ENCODE measurements around the gene DCAF17. TPM values are rescaled to one million over a fixed set of nuclear protein-coding genes. Genes with fewer than 3 reads are reported as not detected.

DCAF17 gene
- total RNA-seq, result 8.0 and 11.5 TPM in 2 replicates

DNA sequence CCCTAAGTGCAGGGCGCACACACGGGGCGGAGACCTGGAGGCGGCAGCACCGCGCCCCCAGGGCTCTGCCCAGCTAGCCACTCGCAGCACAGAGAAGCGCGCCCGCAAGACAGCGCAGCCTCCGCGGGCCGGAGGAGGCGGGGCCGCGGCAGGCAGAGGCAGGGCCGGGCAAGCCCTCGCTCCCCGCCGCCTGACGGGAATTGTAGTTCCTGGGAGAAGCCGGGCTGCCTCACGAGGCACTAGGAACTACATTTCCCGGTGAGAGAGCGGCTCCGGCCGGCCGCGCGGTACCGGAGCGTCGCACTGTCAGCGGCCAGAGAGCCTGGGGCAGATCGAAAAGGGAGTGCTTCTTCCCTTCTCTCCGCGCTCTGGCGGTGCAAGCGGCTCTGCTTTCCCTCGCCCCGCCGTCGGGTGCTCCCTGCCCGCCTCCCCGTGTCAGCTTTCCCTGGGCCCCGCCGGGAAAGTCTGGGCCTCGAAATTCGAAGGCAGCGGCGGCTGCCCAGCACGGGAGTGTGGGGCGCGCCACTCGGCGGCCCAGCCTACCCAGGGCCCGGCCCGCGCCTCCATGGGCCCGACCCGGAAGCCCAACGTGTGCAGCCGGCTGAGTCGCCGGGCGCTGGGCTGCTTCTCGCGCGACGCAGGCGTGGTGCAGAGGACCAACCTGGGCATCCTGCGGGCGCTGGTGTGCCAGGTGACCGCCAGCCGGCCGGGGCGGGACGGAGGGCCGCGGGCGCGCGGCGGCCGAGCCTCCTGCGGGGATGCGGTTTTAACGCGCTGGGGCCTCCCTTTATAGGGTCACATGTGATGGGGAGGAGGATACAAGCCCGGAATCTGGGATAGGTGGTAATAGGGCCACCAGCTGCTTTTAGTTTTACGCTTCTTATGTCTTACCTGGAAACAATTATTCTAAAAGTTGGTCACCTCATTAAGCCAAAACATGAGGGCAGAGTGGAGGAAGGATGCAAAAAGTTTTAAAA, at the start of gene DCAF17:
Gene DCAF17, plus strand, starts transcription at position 214 of the 977 bp plus-strand sequence. Its CDS starts 352 bp downstream, at position 566.
- no peak for TF ChIP-seq CTCF (conservative IDR thresholded peaks at IDR 0.05; ENCODE audit: low read depth, low read length)
- DNase-seq (ENCODE audit: low read depth), result no peak
- peak within 1 kb of the TSS; percentile 84 for H3K4me3 ChIP-seq (ENCODE audit: low read depth, low read length)

DNA sequence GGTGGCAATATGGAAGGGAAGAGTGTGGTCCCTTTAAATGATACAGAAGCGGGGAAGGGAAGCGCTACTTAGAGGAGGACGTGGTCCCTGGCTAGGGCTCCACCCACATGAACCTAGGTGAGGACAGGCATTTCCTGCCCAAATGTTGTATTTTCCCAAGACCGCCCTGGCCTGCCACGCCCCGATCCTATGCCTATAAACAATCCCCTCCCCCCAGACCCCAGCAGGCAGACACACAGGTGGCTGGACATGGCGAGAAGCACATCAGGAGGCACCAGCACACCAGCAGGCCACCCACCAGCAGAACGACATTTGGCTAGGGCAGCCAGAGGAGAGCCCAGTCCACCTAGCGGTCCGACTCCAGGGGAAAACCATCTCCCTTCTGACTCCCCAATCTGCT, 47.4 kb upstream of the DCAF17 start:
- no peak overlapping the region for H3K4me3 ChIP-seq (ENCODE audit: low read depth, low read length)
- DNase-seq (ENCODE audit: low read depth), result no peak
- TF ChIP-seq CTCF (conservative IDR thresholded peaks at IDR 0.05; ENCODE audit: low read depth, low read length), result no peak

DNA sequence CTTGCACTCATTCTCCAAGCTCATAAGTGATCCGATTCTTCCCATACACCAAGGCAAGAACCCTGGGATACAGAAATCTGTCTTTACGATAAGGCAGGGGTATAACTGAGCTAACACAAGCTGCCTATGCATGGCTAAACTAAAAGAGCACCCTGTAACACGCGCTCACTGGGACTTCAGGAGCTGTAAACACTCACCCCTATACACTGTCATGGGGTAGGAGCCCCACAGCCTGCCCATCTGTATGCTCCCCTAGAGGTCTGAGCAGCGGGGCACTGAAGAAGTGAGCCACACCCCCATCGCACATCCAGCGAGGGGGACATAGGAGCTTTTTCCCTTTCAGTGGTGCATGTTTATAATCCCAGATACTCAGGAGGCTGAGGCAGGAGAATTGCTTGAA, 47.0 kb upstream of the DCAF17 start:
- DNase-seq (ENCODE audit: low read depth), result no peak
- no peak for TF ChIP-seq CTCF (conservative IDR thresholded peaks at IDR 0.05; ENCODE audit: low read depth, low read length)
- H3K4me3 ChIP-seq (ENCODE audit: low read depth, low read length), result no peak overlapping the region

- TF ChIP-seq CTCF (conservative IDR thresholded peaks at IDR 0.05; ENCODE audit: low read depth, low read length), result no peak
- DNase-seq (ENCODE audit: low read depth), result no peak
- H3K4me3 ChIP-seq (ENCODE audit: low read depth, low read length), result no peak overlapping the region
These were observed 44.7 kb upstream of the DCAF17 start for GRCh38 chr2:171389325-171389724.

- TF ChIP-seq CTCF (conservative IDR thresholded peaks at IDR 0.05; ENCODE audit: low read depth, low read length), result no peak
These were observed 44.2 kb upstream of the DCAF17 start for GRCh38 chr2:171389780-171390179.

DNA sequence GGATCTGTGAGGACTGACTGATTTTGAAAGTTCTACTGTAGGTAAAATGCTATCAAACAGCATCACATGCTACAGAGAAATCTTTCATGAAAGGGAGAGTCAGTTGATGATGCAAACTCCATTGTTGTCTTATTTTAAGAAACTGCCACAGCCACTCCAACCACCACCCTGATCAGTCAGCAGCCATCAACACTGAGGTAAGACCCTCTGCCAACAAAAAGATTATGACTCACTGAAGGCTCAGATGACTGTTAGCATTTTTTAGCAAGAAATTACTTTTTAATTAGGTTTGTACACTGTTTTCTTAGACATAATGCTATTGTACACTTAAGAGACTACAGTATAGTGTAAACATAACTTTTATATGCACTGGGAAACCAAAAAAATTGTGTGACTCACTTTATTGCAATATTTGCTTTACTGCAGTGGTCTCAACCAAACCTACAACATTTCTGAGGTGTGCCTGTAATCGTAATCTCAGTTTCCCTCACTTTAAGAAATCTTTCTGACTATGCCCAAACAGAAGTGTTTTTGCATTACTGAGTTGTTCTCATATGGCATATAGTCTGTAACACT, 43.0 kb upstream of the DCAF17 start:
- peak; percentile 16 for DNase-seq (ENCODE audit: low read depth)
- TF ChIP-seq CTCF (conservative IDR thresholded peaks at IDR 0.05; ENCODE audit: low read depth, low read length), result no peak
- no peak overlapping the region for H3K4me3 ChIP-seq (ENCODE audit: low read depth, low read length)

More at GRCh38 chr2:171389780-171390179, 44.2 kb upstream of the DCAF17 start:
- no peak overlapping the region for H3K4me3 ChIP-seq (ENCODE audit: low read depth, low read length)
- no peak for DNase-seq (ENCODE audit: low read depth)

Data from epithelial cell of proximal tubule (primary cell).